SK-N-SH treated with all-trans-retinoic acid at 6 μM for 48 hours (cell line): ENCODE results near the gene GPBAR1.
"Not testable (repeated sequence)": the region's sequence is repeated elsewhere in the genome, so short reads cannot be mapped to it uniquely, and the experiment has no call there.

ENCODE experiments used
- ATAC-seq: fragments of 200-7000 bp; cut with Tn5 transposase; 3 replicates; pipeline ENCODE4 v1.9.1; 2020; ENCODE audit warnings: mild to moderate bottlenecking, moderate library complexity
- ARNTL ChIP-seq: fragments of 450-650 bp; formaldehyde crosslinking; IDR thresholded peaks from 2 replicates; pipeline ENCODE4 v1.5.0; 2020; ENCODE audit warnings: low read depth, mild to moderate bottlenecking, moderate library complexity, borderline replicate concordance
- BACH2 ChIP-seq: fragments of 250-450 bp; sonication (Bioruptor Pico); IDR thresholded peaks from 2 replicates; pipeline ENCODE4 v1.9.0; 2021; ENCODE audit warnings: mild to moderate bottlenecking, borderline replicate concordance
- CREB5 ChIP-seq: fragments of 250-450 bp; sonication (Bioruptor Pico); IDR thresholded peaks from 2 replicates; pipeline ENCODE4 v1.5.1; 2020; ENCODE audit warnings: low read depth, mild to moderate bottlenecking, moderate library complexity
- CSDC2 ChIP-seq: fragments of 250-450 bp; sonication (Bioruptor Pico); IDR thresholded peaks from 2 replicates; pipeline ENCODE4 v1.5.0; 2020; ENCODE audit warnings: mild to moderate bottlenecking, moderate library complexity
- CSRNP3 ChIP-seq: fragments of 250-450 bp; sonication (Bioruptor Pico); IDR thresholded peaks from 2 replicates; pipeline ENCODE4 v1.5.1; 2021; ENCODE audit warnings: mild to moderate bottlenecking, moderate library complexity
- ESRRG ChIP-seq: fragments of 250-450 bp; sonication (Bioruptor Pico); IDR thresholded peaks from 2 replicates; pipeline ENCODE4 v1.6.1; 2021; ENCODE audit warnings: mild to moderate bottlenecking
- GLIS3 ChIP-seq: fragments of 250-450 bp; sonication (Bioruptor Pico); IDR thresholded peaks from 2 replicates; pipeline ENCODE4 v1.5.0; 2020; ENCODE audit warnings: mild to moderate bottlenecking, moderate library complexity
- OSR1 ChIP-seq: fragments of 250-450 bp; sonication (Bioruptor Pico); IDR thresholded peaks from 2 replicates; pipeline ENCODE4 v1.8.0; 2022; ENCODE audit warnings: moderate library complexity, mild to moderate bottlenecking, inconsistent platforms
- POU6F1 ChIP-seq: fragments of 250-450 bp; sonication (Bioruptor Pico); IDR thresholded peaks from 2 replicates; pipeline ENCODE4 v1.8.0; 2021; ENCODE audit warnings: low read depth, mild to moderate bottlenecking, moderate library complexity, borderline replicate concordance
- PPARA ChIP-seq: fragments of 250-450 bp; sonication (Bioruptor Pico); IDR thresholded peaks from 2 replicates; pipeline ENCODE4 v1.5.0; 2020; ENCODE audit warnings: mild to moderate bottlenecking, borderline replicate concordance
- RARB ChIP-seq: fragments of 250-450 bp; sonication (Bioruptor Pico); IDR thresholded peaks from 2 replicates; pipeline ENCODE4 v1.8.0; 2021; ENCODE audit warnings: mild to moderate bottlenecking, moderate library complexity
- SNAI2 ChIP-seq: fragments of 250-450 bp; sonication (Bioruptor Pico); IDR thresholded peaks from 2 replicates; pipeline ENCODE4 v1.5.0; 2020; ENCODE audit warnings: mild to moderate bottlenecking, moderate library complexity
- TCF4 ChIP-seq: fragments of 250-450 bp; sonication (Bioruptor Pico); IDR thresholded peaks from 2 replicates; pipeline ENCODE4 v1.8.0; 2021; ENCODE audit warnings: mild to moderate bottlenecking, moderate library complexity, borderline replicate concordance
- TOX ChIP-seq: fragments of 250-450 bp; sonication (Bioruptor Pico); IDR thresholded peaks from 2 replicates; pipeline ENCODE4 v1.8.0; 2021; ENCODE audit warnings: mild to moderate bottlenecking, moderate library complexity, borderline replicate concordance
- ZFP3 ChIP-seq: fragments of 250-450 bp; sonication (Bioruptor Pico); IDR thresholded peaks from 2 replicates; pipeline ENCODE4 v1.5.0; 2020; ENCODE audit warnings: mild to moderate bottlenecking, moderate library complexity
- ZFP30 ChIP-seq: fragments of 450-650 bp; formaldehyde crosslinking; IDR thresholded peaks from 2 replicates; pipeline ENCODE4 v1.5.0; 2022; ENCODE audit warnings: mild to moderate bottlenecking, moderate library complexity
- ZNF565 ChIP-seq: fragments of 450-650 bp; formaldehyde crosslinking; conservative IDR thresholded peaks from 2 replicates; pipeline ENCODE4 v1.5.0; 2020; ENCODE audit warnings: low read depth, mild to moderate bottlenecking, moderate library complexity
- ZNF8 ChIP-seq: fragments of 450-650 bp; formaldehyde crosslinking; IDR thresholded peaks from 2 replicates; pipeline ENCODE4 v1.5.0; 2020; ENCODE audit warnings: mild to moderate bottlenecking, moderate library complexity
- TF ChIP-seq, protein P1 (sequence below): fragments of 250-450 bp; sonication (Bioruptor Pico); IDR thresholded peaks from 2 replicates; pipeline ENCODE4 v1.8.0; 2020; ENCODE audit warnings: mild to moderate bottlenecking, moderate library complexity, borderline replicate concordance

The GPBAR1 gene

GRCh38 chr2:218272531-218273212, 11.9 kb downstream of the GPBAR1 start:
- ATAC-seq, result peak; percentile 42
- TF ChIP-seq ZNF8 (CRISPR knock-in tag) (no peak), CSRNP3 (no peak), POU6F1 (CRISPR knock-in tag) (no peak), PPARA (no peak)

GRCh38 chr2:218273214-218273907, 12.5 kb downstream of the GPBAR1 start:
- ATAC-seq, result not testable (repeated sequence)

DNA sequence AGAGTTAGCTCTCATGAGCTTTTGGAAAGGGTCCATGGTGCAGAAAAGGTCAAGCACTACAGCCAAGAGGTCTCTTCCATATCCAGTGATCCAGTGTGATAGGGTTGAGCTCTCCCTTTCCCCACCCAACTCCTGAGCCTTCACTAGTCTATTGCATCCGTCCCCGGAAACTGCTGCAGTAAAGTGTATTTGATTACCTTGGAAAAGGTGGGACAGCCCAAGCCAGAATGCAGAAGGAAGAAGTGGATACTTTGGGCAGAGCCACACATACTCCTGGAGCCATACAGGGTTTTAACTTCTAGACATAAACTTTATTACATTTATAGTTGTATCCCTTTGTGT, 13.1 kb downstream of the GPBAR1 start:
- no peak for TF ChIP-seq PPARA
- TF ChIP-seq ZFP30 (CRISPR knock-in tag), result no peak
- no peak for TF ChIP-seq ZFP3 (CRISPR knock-in tag)
- no peak for TF ChIP-seq TCF4 (CRISPR knock-in tag)
- TF ChIP-seq, protein P1, sequence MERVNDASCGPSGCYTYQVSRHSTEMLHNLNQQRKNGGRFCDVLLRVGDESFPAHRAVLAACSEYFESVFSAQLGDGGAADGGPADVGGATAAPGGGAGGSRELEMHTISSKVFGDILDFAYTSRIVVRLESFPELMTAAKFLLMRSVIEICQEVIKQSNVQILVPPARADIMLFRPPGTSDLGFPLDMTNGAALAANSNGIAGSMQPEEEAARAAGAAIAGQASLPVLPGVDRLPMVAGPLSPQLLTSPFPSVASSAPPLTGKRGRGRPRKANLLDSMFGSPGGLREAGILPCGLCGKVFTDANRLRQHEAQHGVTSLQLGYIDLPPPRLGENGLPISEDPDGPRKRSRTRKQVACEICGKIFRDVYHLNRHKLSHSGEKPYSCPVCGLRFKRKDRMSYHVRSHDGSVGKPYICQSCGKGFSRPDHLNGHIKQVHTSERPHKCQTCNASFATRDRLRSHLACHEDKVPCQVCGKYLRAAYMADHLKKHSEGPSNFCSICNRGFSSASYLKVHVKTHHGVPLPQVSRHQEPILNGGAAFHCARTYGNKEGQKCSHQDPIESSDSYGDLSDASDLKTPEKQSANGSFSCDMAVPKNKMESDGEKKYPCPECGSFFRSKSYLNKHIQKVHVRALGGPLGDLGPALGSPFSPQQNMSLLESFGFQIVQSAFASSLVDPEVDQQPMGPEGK (CRISPR knock-in tag), result no peak
- no peak for TF ChIP-seq BACH2
- TF ChIP-seq TOX, result no peak
- no peak for TF ChIP-seq SNAI2 (CRISPR knock-in tag)
- no peak for TF ChIP-seq OSR1 (CRISPR knock-in tag)
- no peak for TF ChIP-seq ARNTL (CRISPR knock-in tag)
- TF ChIP-seq ESRRG (CRISPR knock-in tag), result no peak
- no peak for ATAC-seq

- ATAC-seq, result no peak
- TF ChIP-seq SNAI2 (CRISPR knock-in tag), result no peak
- no peak for TF ChIP-seq RARB (CRISPR knock-in tag)
- TF ChIP-seq CREB5, result no peak
- TF ChIP-seq BACH2, result no peak
- no peak for TF ChIP-seq TOX
- no peak for TF ChIP-seq CSDC2 (CRISPR knock-in tag)
- TF ChIP-seq, all 23 proteins: peak for 0
Measured at GRCh38 chr2:218274586-218274985, 13.8 kb downstream of the GPBAR1 start.

DNA sequence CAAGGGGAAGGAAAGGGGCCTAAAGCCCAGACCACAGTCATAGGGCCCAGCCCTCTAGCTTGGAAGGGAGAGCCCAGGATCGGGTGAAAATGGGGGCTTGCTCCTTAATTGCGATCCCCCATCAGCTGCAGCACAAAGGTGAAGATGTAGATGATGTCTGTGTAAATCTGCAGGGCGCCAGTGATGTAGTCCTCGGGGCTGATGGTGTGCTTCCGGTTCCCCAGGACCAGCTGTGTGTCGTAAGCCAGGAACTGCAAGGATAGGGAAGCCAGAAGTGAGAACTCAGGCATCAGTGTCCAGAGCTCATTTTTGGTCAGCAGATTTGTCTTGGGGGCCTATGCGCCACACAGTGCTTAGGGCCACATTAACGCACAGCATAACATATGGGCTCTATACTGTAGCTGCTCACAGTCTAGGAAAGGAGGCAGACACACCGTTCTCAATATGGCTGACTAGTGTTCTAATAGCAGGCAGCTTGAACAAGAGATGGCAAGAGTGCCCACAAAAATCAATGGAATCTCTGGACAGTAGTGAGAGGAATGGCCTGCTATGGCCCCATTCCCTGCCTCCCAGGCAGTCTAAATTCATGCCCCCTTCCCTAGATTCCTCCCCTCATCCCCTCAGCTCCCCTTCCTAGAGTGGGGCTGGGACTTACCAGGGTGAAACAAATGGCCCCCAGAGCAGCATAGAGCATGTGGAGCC, 14.7 kb downstream of the GPBAR1 start:
- no peak for ATAC-seq
- no peak for TF ChIP-seq SNAI2 (CRISPR knock-in tag)
- TF ChIP-seq ZNF565 (CRISPR knock-in tag), result no peak
- no peak for TF ChIP-seq CSRNP3
- TF ChIP-seq ARNTL (CRISPR knock-in tag), result no peak
- no peak for TF ChIP-seq CREB5
- no peak for TF ChIP-seq BACH2
- TF ChIP-seq GLIS3 (CRISPR knock-in tag), result no peak
- TF ChIP-seq POU6F1 (CRISPR knock-in tag), result no peak
- no peak for TF ChIP-seq ESRRG (CRISPR knock-in tag)
- no peak for TF ChIP-seq TCF4 (CRISPR knock-in tag)
- no peak for TF ChIP-seq ZFP30 (CRISPR knock-in tag)
- no peak for TF ChIP-seq OSR1 (CRISPR knock-in tag)
- no peak for TF ChIP-seq CSDC2 (CRISPR knock-in tag)
